WTC11 (cell line): ENCODE measurements around the gene IFNGR1. TPM values are rescaled to one million over a fixed set of nuclear protein-coding genes. Genes with fewer than 3 reads are reported as not detected.

Experiments
- ATAC-seq: fragments of 200-7000 bp; cut with Tn5 transposase; 2 replicates; pipeline ENCODE4 v1.10.0; 2021; ENCODE audit warnings: mild to moderate bottlenecking, moderate library complexity
- CTCF ChIA-PET: fragments of 300-600 bp; sonication (Branson Sonifier 250); formaldehyde crosslinking; loops from one replicate; lab custom pipeline; 2021; ENCODE audit warnings: antibody characterized with exemption; lab: Charles Lee
- POLR2A ChIA-PET: fragments of 350-600 bp; sonication (Branson Sonifier 250); formaldehyde crosslinking; loops from one replicate; lab custom pipeline; 2021; ENCODE audit warnings: antibody characterized with exemption; lab: Charles Lee
- DNase-seq: peaks from one replicate; pipeline ENCODE4 v3.0.0; 2021; ENCODE audit warnings: low spot score
- H3K27ac Mint-ChIP-seq: 2 replicates; pipeline ENCODE4 v1.8.0; 2021; ENCODE audit warnings: mixed read lengths
- H3K27me3 Mint-ChIP-seq: 2 replicates; pipeline ENCODE4 v1.8.0; 2021; ENCODE audit warnings: low read depth, mild to moderate bottlenecking, moderate library complexity, mixed read lengths
- H3K36me3 Mint-ChIP-seq: 2 replicates; pipeline ENCODE4 v1.8.0; 2021; ENCODE audit warnings: mixed read lengths
- H3K4me1 Mint-ChIP-seq: 2 replicates; pipeline ENCODE4 v1.8.0; 2022; ENCODE audit warnings: mixed read lengths
- H3K4me3 Mint-ChIP-seq: 2 replicates; pipeline ENCODE4 v1.8.0; 2021; ENCODE audit warnings: mild to moderate bottlenecking, moderate library complexity, mixed read lengths
- H3K9me3 Mint-ChIP-seq: 2 replicates; pipeline ENCODE4 v1.8.0; 2021; ENCODE audit warnings: mixed read lengths
- CDX4 ChIP-seq: fragments of 250-450 bp; sonication (Bioruptor Pico); IDR thresholded peaks from 2 replicates; pipeline ENCODE4 v1.9.0; 2021; ENCODE audit warnings: moderate library complexity, mild to moderate bottlenecking, inconsistent platforms, borderline replicate concordance
- GABPB1 ChIP-seq: sonication (generic); formaldehyde crosslinking; IDR thresholded peaks from 2 replicates; pipeline ENCODE4 v1.8.1; 2023; ENCODE audit warnings: mild to moderate bottlenecking, missing genetic modification reagents
- GRHL2 ChIP-seq: fragments of 250-450 bp; sonication (Bioruptor Pico); IDR thresholded peaks from 2 replicates; pipeline ENCODE4 v1.8.0; 2022; ENCODE audit warnings: mild to moderate bottlenecking, moderate library complexity; ENCODE audit not compliant: insufficient replicate concordance, severe bottlenecking
- HMGA2 ChIP-seq: fragments of 250-450 bp; sonication (Bioruptor Pico); IDR thresholded peaks from 2 replicates; pipeline ENCODE4 v1.4.0; 2021; ENCODE audit warnings: mild to moderate bottlenecking, moderate library complexity
- HMGXB4 ChIP-seq: sonication (generic); formaldehyde crosslinking; IDR thresholded peaks from 2 replicates; pipeline ENCODE4 v1.8.1; 2023; ENCODE audit warnings: mild to moderate bottlenecking, moderate library complexity, missing genetic modification reagents
- IRF2 ChIP-seq: sonication (generic); formaldehyde crosslinking; IDR thresholded peaks from 2 replicates; pipeline ENCODE4 v1.8.0; 2022; ENCODE audit warnings: low read depth, missing genetic modification reagents, borderline replicate concordance
- NFATC4 ChIP-seq: fragments of 250-450 bp; sonication (Bioruptor Pico); IDR thresholded peaks from 2 replicates; pipeline ENCODE4 v1.9.0; 2021; ENCODE audit warnings: mild to moderate bottlenecking
- NR1H2 ChIP-seq: sonication (generic); formaldehyde crosslinking; IDR thresholded peaks from 2 replicates; pipeline ENCODE4 v1.9.0; 2021; ENCODE audit warnings: mild to moderate bottlenecking, moderate library complexity, missing genetic modification reagents
- PRRX2 ChIP-seq: fragments of 250-450 bp; sonication (Bioruptor Pico); IDR thresholded peaks from 2 replicates; pipeline ENCODE4 v1.8.0; 2021; ENCODE audit warnings: mild to moderate bottlenecking
- TEAD4 ChIP-seq: sonication (generic); formaldehyde crosslinking; IDR thresholded peaks from 2 replicates; pipeline ENCODE4 v1.8.0; 2022; ENCODE audit warnings: mild to moderate bottlenecking, missing genetic modification reagents
- ZNF263 ChIP-seq: sonication (generic); formaldehyde crosslinking; IDR thresholded peaks from 2 replicates; pipeline ENCODE4 v1.8.1; 2022; ENCODE audit warnings: low read depth, mild to moderate bottlenecking, moderate library complexity, missing genetic modification reagents
- ZNF396 ChIP-seq: fragments of 250-450 bp; sonication (Bioruptor Pico); IDR thresholded peaks from 2 replicates; pipeline ENCODE4 v1.8.0; 2021; ENCODE audit warnings: mild to moderate bottlenecking, moderate library complexity, borderline replicate concordance
- total RNA-seq: library from RNA; stranded (reverse); gene quantifications from 3 replicates; pipeline ENCODE4 v1.2.3, GENCODE V29; 2021
- TF ChIP-seq, protein P1 (sequence below): sonication (generic); formaldehyde crosslinking; IDR thresholded peaks from 2 replicates; pipeline ENCODE4 v1.8.0; 2023; ENCODE audit warnings: mild to moderate bottlenecking, missing genetic modification reagents
- TF ChIP-seq, protein P2 (sequence below): sonication (generic); formaldehyde crosslinking; IDR thresholded peaks from 2 replicates; pipeline ENCODE4 v1.8.0; 2022; ENCODE audit warnings: missing genetic modification reagents
- TF ChIP-seq, protein P3 (sequence below): sonication (generic); formaldehyde crosslinking; IDR thresholded peaks from 2 replicates; pipeline ENCODE4 v1.8.1; 2022; ENCODE audit warnings: low read depth, missing genetic modification reagents, borderline replicate concordance
- TF ChIP-seq, protein P4 (sequence below): sonication (generic); formaldehyde crosslinking; IDR thresholded peaks from 2 replicates; pipeline ENCODE4 v1.8.1; 2023; ENCODE audit warnings: mild to moderate bottlenecking, missing genetic modification reagents
- TF ChIP-seq, protein P5 (sequence below): sonication (generic); formaldehyde crosslinking; IDR thresholded peaks from 2 replicates; pipeline ENCODE4 v1.8.1; 2023; ENCODE audit warnings: mild to moderate bottlenecking, missing genetic modification reagents, moderate library complexity
- TF ChIP-seq, protein P6 (sequence below): sonication (generic); formaldehyde crosslinking; IDR thresholded peaks from 2 replicates; pipeline ENCODE4 v1.8.1; 2023; ENCODE audit warnings: mild to moderate bottlenecking, missing genetic modification reagents, moderate library complexity

IFNGR1 gene
- total RNA-seq, 1 experiment from 2014 or later: 17.6 TPM

DNA sequence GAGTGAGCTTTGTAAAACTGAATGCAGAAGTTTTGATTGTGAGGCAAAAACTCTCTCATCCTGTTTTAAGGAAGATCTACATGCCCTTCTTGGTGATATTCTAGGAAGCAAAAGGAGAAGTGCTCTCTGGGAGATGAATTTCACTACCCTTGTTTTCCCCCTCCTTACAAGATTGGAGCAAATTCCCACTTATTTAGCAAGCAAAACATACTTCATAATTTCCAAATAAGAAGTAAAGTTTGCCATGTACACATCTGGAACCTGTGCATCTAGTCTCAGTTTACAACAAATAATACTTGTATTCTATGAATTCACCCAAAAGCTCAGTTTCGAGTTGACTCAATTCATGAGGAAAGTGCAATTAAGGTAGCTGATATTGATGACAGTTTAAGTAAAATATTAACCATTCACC is 27.6 kb upstream of the IFNGR1 start (continued):
- TF ChIP-seq, protein P1, sequence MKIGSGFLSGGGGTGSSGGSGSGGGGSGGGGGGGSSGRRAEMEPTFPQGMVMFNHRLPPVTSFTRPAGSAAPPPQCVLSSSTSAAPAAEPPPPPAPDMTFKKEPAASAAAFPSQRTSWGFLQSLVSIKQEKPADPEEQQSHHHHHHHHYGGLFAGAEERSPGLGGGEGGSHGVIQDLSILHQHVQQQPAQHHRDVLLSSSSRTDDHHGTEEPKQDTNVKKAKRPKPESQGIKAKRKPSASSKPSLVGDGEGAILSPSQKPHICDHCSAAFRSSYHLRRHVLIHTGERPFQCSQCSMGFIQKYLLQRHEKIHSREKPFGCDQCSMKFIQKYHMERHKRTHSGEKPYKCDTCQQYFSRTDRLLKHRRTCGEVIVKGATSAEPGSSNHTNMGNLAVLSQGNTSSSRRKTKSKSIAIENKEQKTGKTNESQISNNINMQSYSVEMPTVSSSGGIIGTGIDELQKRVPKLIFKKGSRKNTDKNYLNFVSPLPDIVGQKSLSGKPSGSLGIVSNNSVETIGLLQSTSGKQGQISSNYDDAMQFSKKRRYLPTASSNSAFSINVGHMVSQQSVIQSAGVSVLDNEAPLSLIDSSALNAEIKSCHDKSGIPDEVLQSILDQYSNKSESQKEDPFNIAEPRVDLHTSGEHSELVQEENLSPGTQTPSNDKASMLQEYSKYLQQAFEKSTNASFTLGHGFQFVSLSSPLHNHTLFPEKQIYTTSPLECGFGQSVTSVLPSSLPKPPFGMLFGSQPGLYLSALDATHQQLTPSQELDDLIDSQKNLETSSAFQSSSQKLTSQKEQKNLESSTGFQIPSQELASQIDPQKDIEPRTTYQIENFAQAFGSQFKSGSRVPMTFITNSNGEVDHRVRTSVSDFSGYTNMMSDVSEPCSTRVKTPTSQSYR (CRISPR knock-in tag): no peak
- no peak for TF ChIP-seq HMGA2 (CRISPR knock-in tag)
- TF ChIP-seq, protein P2, sequence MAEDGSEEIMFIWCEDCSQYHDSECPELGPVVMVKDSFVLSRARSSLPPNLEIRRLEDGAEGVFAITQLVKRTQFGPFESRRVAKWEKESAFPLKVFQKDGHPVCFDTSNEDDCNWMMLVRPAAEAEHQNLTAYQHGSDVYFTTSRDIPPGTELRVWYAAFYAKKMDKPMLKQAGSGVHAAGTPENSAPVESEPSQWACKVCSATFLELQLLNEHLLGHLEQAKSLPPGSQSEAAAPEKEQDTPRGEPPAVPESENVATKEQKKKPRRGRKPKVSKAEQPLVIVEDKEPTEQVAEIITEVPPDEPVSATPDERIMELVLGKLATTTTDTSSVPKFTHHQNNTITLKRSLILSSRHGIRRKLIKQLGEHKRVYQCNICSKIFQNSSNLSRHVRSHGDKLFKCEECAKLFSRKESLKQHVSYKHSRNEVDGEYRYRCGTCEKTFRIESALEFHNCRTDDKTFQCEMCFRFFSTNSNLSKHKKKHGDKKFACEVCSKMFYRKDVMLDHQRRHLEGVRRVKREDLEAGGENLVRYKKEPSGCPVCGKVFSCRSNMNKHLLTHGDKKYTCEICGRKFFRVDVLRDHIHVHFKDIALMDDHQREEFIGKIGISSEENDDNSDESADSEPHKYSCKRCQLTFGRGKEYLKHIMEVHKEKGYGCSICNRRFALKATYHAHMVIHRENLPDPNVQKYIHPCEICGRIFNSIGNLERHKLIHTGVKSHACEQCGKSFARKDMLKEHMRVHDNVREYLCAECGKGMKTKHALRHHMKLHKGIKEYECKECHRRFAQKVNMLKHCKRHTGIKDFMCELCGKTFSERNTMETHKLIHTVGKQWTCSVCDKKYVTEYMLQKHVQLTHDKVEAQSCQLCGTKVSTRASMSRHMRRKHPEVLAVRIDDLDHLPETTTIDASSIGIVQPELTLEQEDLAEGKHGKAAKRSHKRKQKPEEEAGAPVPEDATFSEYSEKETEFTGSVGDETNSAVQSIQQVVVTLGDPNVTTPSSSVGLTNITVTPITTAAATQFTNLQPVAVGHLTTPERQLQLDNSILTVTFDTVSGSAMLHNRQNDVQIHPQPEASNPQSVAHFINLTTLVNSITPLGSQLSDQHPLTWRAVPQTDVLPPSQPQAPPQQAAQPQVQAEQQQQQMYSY (CRISPR knock-in tag): no peak
- no peak for TF ChIP-seq ZNF263 (CRISPR knock-in tag)
- TF ChIP-seq, protein P3, sequence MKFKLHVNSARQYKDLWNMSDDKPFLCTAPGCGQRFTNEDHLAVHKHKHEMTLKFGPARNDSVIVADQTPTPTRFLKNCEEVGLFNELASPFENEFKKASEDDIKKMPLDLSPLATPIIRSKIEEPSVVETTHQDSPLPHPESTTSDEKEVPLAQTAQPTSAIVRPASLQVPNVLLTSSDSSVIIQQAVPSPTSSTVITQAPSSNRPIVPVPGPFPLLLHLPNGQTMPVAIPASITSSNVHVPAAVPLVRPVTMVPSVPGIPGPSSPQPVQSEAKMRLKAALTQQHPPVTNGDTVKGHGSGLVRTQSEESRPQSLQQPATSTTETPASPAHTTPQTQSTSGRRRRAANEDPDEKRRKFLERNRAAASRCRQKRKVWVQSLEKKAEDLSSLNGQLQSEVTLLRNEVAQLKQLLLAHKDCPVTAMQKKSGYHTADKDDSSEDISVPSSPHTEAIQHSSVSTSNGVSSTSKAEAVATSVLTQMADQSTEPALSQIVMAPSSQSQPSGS (CRISPR knock-in tag): no peak
- no peak for TF ChIP-seq CDX4 (CRISPR knock-in tag)
- no peak for TF ChIP-seq NFATC4 (CRISPR knock-in tag)
- no peak for TF ChIP-seq PRRX2
- TF ChIP-seq IRF2 (CRISPR knock-in tag): no peak
- TF ChIP-seq HMGXB4 (CRISPR knock-in tag): no peak

DNA sequence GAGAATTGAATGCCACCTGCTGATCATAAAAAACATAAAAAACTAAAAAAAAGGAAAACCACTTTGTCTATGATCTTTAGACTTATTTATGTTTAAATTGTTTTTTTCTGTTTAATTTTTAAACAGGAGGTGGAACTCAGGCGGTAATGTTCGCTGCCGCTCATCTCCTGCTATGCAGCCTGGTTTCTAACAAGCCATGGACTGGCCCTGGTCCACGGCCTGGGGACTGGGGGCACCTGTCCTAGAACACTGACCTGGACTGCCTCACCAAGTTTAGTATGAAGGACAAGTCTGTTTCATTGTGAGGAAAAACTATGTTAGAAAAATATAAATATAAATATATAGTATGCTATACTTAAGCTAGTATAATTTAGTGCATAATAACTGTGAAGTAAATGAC is 27.0 kb upstream of the IFNGR1 start:
- no peaks in the 10 kb centered on the region for H3K36me3 Mint-ChIP-seq
- no peaks in the 10 kb centered on the region for H3K4me1 Mint-ChIP-seq
- no peak overlapping the region for H3K27ac Mint-ChIP-seq
- DNase-seq (no peak), ATAC-seq (no peak)
- TF ChIP-seq GABPB1 (CRISPR knock-in tag): no peak
- no peak for TF ChIP-seq ZNF396 (CRISPR knock-in tag)
- TF ChIP-seq, protein P4, sequence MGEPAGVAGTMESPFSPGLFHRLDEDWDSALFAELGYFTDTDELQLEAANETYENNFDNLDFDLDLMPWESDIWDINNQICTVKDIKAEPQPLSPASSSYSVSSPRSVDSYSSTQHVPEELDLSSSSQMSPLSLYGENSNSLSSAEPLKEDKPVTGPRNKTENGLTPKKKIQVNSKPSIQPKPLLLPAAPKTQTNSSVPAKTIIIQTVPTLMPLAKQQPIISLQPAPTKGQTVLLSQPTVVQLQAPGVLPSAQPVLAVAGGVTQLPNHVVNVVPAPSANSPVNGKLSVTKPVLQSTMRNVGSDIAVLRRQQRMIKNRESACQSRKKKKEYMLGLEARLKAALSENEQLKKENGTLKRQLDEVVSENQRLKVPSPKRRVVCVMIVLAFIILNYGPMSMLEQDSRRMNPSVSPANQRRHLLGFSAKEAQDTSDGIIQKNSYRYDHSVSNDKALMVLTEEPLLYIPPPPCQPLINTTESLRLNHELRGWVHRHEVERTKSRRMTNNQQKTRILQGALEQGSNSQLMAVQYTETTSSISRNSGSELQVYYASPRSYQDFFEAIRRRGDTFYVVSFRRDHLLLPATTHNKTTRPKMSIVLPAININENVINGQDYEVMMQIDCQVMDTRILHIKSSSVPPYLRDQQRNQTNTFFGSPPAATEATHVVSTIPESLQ (CRISPR knock-in tag): no peak
- TF ChIP-seq TEAD4 (CRISPR knock-in tag): no peak
- TF ChIP-seq, protein P5, sequence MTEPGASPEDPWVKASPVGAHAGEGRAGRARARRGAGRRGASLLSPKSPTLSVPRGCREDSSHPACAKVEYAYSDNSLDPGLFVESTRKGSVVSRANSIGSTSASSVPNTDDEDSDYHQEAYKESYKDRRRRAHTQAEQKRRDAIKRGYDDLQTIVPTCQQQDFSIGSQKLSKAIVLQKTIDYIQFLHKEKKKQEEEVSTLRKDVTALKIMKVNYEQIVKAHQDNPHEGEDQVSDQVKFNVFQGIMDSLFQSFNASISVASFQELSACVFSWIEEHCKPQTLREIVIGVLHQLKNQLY (CRISPR knock-in tag): no peak
- TF ChIP-seq NR1H2 (CRISPR knock-in tag): no peak
- TF ChIP-seq, protein P6, sequence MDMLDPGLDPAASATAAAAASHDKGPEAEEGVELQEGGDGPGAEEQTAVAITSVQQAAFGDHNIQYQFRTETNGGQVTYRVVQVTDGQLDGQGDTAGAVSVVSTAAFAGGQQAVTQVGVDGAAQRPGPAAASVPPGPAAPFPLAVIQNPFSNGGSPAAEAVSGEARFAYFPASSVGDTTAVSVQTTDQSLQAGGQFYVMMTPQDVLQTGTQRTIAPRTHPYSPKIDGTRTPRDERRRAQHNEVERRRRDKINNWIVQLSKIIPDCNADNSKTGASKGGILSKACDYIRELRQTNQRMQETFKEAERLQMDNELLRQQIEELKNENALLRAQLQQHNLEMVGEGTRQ (CRISPR knock-in tag): no peak
- no peak for TF ChIP-seq GRHL2 (CRISPR knock-in tag)
- no peak overlapping the region for H3K4me3 Mint-ChIP-seq
- H3K9me3 Mint-ChIP-seq: peaks cover 3% of the 10 kb centered on the region; the same call in 1 of the 2 replicates
- ChIA-PET CTCF (no interaction called here), POLR2A (no interaction called here)
- no peaks in the 10 kb centered on the region for H3K27me3 Mint-ChIP-seq
